NCI-H460 (cell line): ENCODE data around the gene ZNF277. TPM values are rescaled to one million over a fixed set of nuclear protein-coding genes. Genes with fewer than 3 reads are reported as not detected.

Experiments
- DNase-seq: peaks from one replicate; pipeline ENCODE4 v3.0.0-alpha.2; 2016; ENCODE audit warnings: low read depth; ENCODE audit errors: extremely low read depth
- polyA plus RNA-seq: library from polyadenylated mRNA; depleted of rRNA; stranded (reverse); fragments of >200 nt; gene quantifications from 2 replicates; pipeline ENCODE4 v1.2.3, GENCODE V29; 2014; cell fraction: nucleus; rRNA removed
- total RNA-seq: library from RNA; depleted of rRNA; stranded (reverse); fragments of >200 nt; shearing (Covaris generic); gene quantifications from 2 replicates; pipeline ENCODE4 v1.2.3, GENCODE V29; 2014; rRNA removed

The ZNF277 gene
- total RNA-seq = 33.0 and 40.1 TPM in 2 replicates
- polyA plus RNA-seq = 11.4 and 26.2 TPM in 2 replicates

GRCh38 chr7:112206238-112206990 is at the start of gene ZNF277, which contains the start of gene DOCK4:
TSS of gene ZNF277 (plus strand) at chr7:112206695. CDS start at chr7:112206717, 22 bp downstream.
TSS of gene DOCK4 (minus strand) at chr7:112206399. CDS start at chr7:112206138, 261 bp downstream.
- peak; percentile 100 for DNase-seq

- DNase-seq = no peak
Measured at GRCh38 chr7:112157072-112157471, 49.4 kb upstream of the ZNF277 start.

GRCh38 chr7:112159351-112159750 is 47.1 kb upstream of the ZNF277 start:
- DNase-seq = no peak

- peak; percentile 36 for DNase-seq
Measured at GRCh38 chr7:112160130-112160770, 46.2 kb upstream of the ZNF277 start.

GRCh38 chr7:112160771-112161150 is 45.7 kb upstream of the ZNF277 start:
- no peak for DNase-seq

GRCh38 chr7:112161253-112162141 is 45.0 kb upstream of the ZNF277 start:
- DNase-seq = no peak

GRCh38 chr7:112162142-112162766 is 44.2 kb upstream of the ZNF277 start:
- no peak for DNase-seq

- DNase-seq = no peak
Measured at GRCh38 chr7:112162784-112163506, 43.5 kb upstream of the ZNF277 start.

- no peak for DNase-seq
Measured at GRCh38 chr7:112167147-112167546, 39.3 kb upstream of the ZNF277 start.

- no peak for DNase-seq
Measured at GRCh38 chr7:112168915-112169314, 37.6 kb upstream of the ZNF277 start.

GRCh38 chr7:112171673-112172072 is 34.8 kb upstream of the ZNF277 start:
- no peak for DNase-seq

- DNase-seq = no peak
Measured at GRCh38 chr7:112172870-112173567, 33.5 kb upstream of the ZNF277 start.

- DNase-seq = no peak
Measured at GRCh38 chr7:112173568-112173905, 33.0 kb upstream of the ZNF277 start.

- no peak for DNase-seq
Measured at GRCh38 chr7:112174192-112174591, 32.3 kb upstream of the ZNF277 start.

- no peak for DNase-seq
Measured at GRCh38 chr7:112176241-112176640, 30.3 kb upstream of the ZNF277 start.

- DNase-seq = no peak
Measured at GRCh38 chr7:112176693-112177415, 29.6 kb upstream of the ZNF277 start.

GRCh38 chr7:112180223-112180622 is 26.3 kb upstream of the ZNF277 start:
- DNase-seq = no peak

GRCh38 chr7:112182749-112183148 is 23.7 kb upstream of the ZNF277 start:
- DNase-seq = no peak

- DNase-seq = no peak
Measured at GRCh38 chr7:112183266-112183665, 23.2 kb upstream of the ZNF277 start.
